ENCODE data around the gene SREBF1. TPM values are rescaled to one million over a fixed set of nuclear protein-coding genes. Genes with fewer than 3 reads are reported as not detected.

Gene SREBF1
- total RNA-seq, 5 donors from 2014 or later (not counting 1 experiment from before 2014, with no cell fraction given): 24.6 to 279 (median 38.9) TPM

DNA sequence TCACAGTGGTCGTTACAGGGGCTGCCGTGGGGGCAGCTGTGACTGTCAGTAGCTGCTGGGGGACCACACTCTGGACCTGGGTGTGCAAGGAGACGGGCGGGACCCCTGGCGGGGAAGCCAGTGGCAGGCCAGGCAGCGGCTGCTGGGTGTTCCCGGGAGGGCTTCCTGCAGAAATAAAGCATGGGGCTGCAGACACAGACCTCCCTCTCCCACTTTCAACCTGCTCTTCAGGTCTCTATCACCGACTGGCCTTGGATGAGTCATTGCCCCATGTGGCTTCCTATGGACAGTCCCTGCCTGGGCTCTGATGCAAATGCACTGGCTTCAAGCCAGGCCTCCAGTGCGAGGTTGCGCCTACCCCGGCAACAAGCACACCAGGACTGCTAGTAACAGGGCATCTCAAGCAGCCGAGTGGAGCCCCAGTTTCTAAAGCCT lies 17.2 kb downstream of the SREBF1 start:
- Mint-ChIP-seq H3K36me3 (peaks cover 16% of the 10 kb centered on the region), H3K9me3 (no peaks in the 10 kb centered on the region), H3K4me1 (peaks cover 44 to 59% (median 52%) of the 10 kb centered on the region in 3 donors), H3K27ac (peak overlapping the region; percentile 55 to 66), H3K4me3 (peak overlapping the region in 2 of 3 donors; percentile 37 to 76), H3K27me3 (no peaks in the 10 kb centered on the region)
- no peak overlapping the region for H3K27ac ChIP-seq (ENCODE audit: low read length)
- peaks cover 23 to 47% of the 10 kb centered on the region in 2 donors for H3K36me3 ChIP-seq (ENCODE audit: control insufficient read depth in 2 of 2, extremely low read depth in 1 of 2, insufficient read depth in 1 of 2, low read length in 1 of 2)
- no peak overlapping the region for H3K4me3 ChIP-seq (ENCODE audit: control insufficient read depth in 1 of 2, extremely low read depth in 1 of 2, low read length in 1 of 2)
- ChIA-PET CTCF (no interaction called here), POLR2A (interaction anchor here (0.6 to 1.4 kb wide), 2 partner anchors 14 to 17 kb away, joined by 3 to 7 read pairs; partner anchors contain the start of gene SREBF1 (in 1 of the 2))
- no peaks in the 10 kb centered on the region for H3K9me3 ChIP-seq
- ATAC-seq (replicated peaks in 1 of 4) (peak in 1 of 4 experiments; percentile 7), DNase-seq (peak in 20 of 35 experiments; percentile 16 to 70 (median 29))
- no peaks in the 10 kb centered on the region for H3K27me3 ChIP-seq (replicated peaks in 1 of 2; ENCODE audit: control insufficient read depth in 2 of 2, extremely low read depth in 1 of 2, insufficient read depth in 2 of 2, low read length in 1 of 2)
- WGBS (ENCODE audit: insufficient coverage): 69% methylated on average over 12 of the region's 12 CpGs
- H3K4me1 ChIP-seq (ENCODE audit: control insufficient read depth in 1 of 2, extremely low read depth in 1 of 2, insufficient read depth in 2 of 2, low read length in 2 of 2): peaks cover 30 to 68% of the 10 kb centered on the region in 2 experiments

DNA sequence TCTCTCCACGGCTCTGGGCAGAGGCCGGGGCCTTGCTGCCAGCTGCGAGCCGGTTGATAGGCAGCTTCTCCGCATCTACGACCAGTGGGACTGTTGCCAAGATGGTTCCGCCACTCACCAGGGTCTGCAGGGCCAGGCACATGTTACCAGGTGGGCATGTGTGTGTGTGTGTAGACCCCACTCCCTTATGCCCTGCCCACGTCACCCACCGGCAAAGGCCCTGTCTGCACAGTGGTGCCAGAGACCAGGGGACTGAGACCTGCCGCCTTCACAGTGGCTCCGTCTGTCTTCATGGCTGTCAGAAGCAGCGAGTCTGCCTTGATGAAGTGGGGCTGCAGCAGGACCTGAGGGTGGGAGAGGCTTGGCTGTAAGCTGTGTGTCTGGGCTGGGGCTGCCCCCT lies 17.7 kb downstream of the SREBF1 start:
- Histone ChIP-seq H3K4me3 (ENCODE audit: control insufficient read depth in 1 of 2, extremely low read depth in 1 of 2, low read length in 1 of 2) (no peak overlapping the region), H3K36me3 (ENCODE audit: control insufficient read depth in 2 of 2, extremely low read depth in 1 of 2, insufficient read depth in 1 of 2, low read length in 1 of 2) (peaks cover 26 to 52% of the 10 kb centered on the region in 2 donors), H3K9me3 (no peaks in the 10 kb centered on the region), H3K4me1 (ENCODE audit: control insufficient read depth in 1 of 2, extremely low read depth in 1 of 2, insufficient read depth in 2 of 2, low read length in 2 of 2) (peaks cover 26 to 63% of the 10 kb centered on the region in 2 experiments), H3K27ac (ENCODE audit: low read length) (no peak overlapping the region), H3K27me3 (replicated peaks in 1 of 2; ENCODE audit: control insufficient read depth in 2 of 2, extremely low read depth in 1 of 2, insufficient read depth in 2 of 2, low read length in 1 of 2) (no peaks in the 10 kb centered on the region)
- Mint-ChIP-seq H3K36me3 (peaks cover 16% of the 10 kb centered on the region), H3K4me1 (peaks cover 40 to 54% (median 47%) of the 10 kb centered on the region in 3 donors), H3K27ac (peak overlapping the region in 1 of 2 donors; percentile 66), H3K4me3 (peak overlapping the region in 1 of 3 donors; percentile 76), H3K9me3 (no peaks in the 10 kb centered on the region), H3K27me3 (no peaks in the 10 kb centered on the region)
- DNase-seq (no peak), ATAC-seq (replicated peaks in 1 of 4) (no peak)
- ChIA-PET CTCF (no interaction called here), POLR2A (interaction anchor here in 1 of 2 donors (0.6 kb wide), 1 partner anchor 53 kb away, joined by 3 read pairs; no protein-coding TSS in a partner anchor)
- WGBS (ENCODE audit: insufficient coverage): 97% methylated on average over 6 of the region's 12 CpGs

DNA sequence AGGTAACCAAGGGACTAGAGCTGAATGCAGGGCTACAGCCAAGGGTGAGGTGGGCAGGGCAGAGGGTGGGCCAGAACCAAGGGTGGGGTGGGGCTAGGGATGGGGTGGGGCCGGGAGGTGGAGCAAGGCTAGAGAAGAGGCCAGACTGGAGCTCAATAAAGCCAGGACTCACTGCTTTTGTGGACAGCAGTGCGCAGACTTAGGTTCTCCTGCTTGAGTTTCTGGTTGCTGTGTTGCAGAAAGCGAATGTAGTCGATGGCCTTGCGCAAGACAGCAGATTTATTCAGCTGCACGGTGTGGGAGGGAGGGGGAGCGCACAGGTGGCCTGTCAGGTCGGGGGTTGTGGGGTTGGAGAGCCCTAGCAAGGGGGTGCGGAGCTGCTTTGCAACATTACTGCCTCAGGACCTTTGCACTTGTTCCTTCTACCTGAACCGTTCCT lies 18.7 kb downstream of the SREBF1 start:
- DNase-seq (no peak), ATAC-seq (replicated peaks in 1 of 4) (no peak)
- Mint-ChIP-seq H3K9me3 (no peaks in the 10 kb centered on the region), H3K36me3 (peaks cover 16% of the 10 kb centered on the region), H3K4me1 (peaks cover 35 to 48% (median 40%) of the 10 kb centered on the region in 3 donors), H3K4me3 (peak overlapping the region in 1 of 3 donors; percentile 76), H3K27me3 (no peaks in the 10 kb centered on the region), H3K27ac (no peak overlapping the region)
- no peaks in the 10 kb centered on the region for H3K9me3 ChIP-seq
- peaks cover 23 to 55% of the 10 kb centered on the region in 2 experiments for H3K4me1 ChIP-seq (ENCODE audit: control insufficient read depth in 1 of 2, extremely low read depth in 1 of 2, insufficient read depth in 2 of 2, low read length in 2 of 2)
- H3K27me3 ChIP-seq (replicated peaks in 1 of 2; ENCODE audit: control insufficient read depth in 2 of 2, extremely low read depth in 1 of 2, insufficient read depth in 2 of 2, low read length in 1 of 2): no peaks in the 10 kb centered on the region
- H3K27ac ChIP-seq (ENCODE audit: low read length): no peak overlapping the region
- no peak overlapping the region for H3K4me3 ChIP-seq (ENCODE audit: control insufficient read depth in 1 of 2, extremely low read depth in 1 of 2, low read length in 1 of 2)
- H3K36me3 ChIP-seq (ENCODE audit: control insufficient read depth in 2 of 2, extremely low read depth in 1 of 2, insufficient read depth in 1 of 2, low read length in 1 of 2): peaks cover 26 to 57% of the 10 kb centered on the region in 2 donors
- POLR2A ChIA-PET: interaction anchor here in 1 of 2 donors (0.6 kb wide), 1 partner anchor 39 kb away, joined by 6 read pairs; no protein-coding TSS in a partner anchor
- CTCF ChIA-PET: no interaction called here
- WGBS (ENCODE audit: insufficient coverage): 87% methylated on average over 6 of the region's 10 CpGs

DNA sequence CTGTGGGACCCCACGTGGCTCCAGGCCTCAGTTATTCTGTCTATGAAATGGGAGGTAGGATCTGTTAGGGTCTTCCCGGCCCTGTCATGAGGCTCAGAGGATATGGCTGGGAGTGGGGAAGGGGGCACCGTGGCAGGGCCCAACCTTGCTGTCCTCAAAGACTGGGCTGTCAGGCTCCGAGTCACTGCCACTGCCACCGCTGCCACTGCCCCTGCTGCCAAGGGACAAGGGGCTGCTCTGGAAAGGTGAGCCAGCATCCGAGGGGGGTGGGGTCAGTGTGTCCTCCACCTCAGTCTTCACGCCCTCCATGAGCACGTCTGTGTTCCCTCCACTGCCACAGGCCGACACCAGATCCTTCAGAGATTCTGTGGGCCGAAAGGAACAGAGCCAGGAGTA lies 19.2 kb downstream of the SREBF1 start:
- CTCF ChIA-PET: no interaction called here
- H3K27ac Mint-ChIP-seq: no peak overlapping the region
- H3K9me3 Mint-ChIP-seq: no peaks in the 10 kb centered on the region

DNA sequence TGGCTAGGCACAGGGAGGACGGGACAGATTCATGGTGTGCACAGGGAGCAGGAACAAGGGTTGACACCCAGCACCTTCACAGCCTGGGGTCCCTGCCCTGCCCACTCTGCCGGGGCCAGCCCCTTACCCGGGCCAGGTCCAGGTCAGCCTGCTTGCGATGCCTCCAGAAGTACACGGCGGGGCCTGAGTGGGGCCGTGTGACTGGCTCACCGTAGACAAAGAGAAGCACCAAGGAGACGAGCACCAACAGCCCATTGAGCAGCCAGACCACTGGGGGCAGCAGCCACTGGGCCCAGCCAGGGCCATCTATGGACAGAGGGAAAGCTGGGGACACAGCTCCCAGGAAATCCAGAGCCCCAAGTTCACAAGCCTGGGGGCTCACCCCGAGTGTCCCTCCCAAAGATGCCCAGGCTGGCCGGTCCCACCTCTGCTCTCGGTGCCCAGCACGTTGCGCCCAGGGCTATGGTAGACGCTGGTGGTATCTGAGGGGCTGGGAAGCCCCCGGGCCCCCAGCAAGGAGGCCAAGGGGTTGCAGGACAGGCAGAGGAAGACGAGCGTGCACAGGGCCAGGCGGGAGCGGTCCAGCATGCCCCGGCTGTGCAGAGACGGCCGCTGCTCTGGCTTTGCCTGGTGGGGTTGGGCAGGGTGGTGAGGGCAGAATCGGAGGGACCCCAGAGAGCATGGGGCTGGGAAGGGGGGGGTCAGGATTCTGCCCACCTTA lies 19.8 kb downstream of the SREBF1 start:
- Histone ChIP-seq H3K27ac (ENCODE audit: low read length) (no peak overlapping the region), H3K9me3 (no peaks in the 10 kb centered on the region), H3K4me3 (ENCODE audit: control insufficient read depth in 1 of 2, extremely low read depth in 1 of 2, low read length in 1 of 2) (no peak overlapping the region), H3K4me1 (ENCODE audit: control insufficient read depth in 1 of 2, extremely low read depth in 1 of 2, insufficient read depth in 2 of 2, low read length in 2 of 2) (peaks cover 14 to 53% of the 10 kb centered on the region in 2 experiments), H3K27me3 (replicated peaks in 1 of 2; ENCODE audit: control insufficient read depth in 2 of 2, extremely low read depth in 1 of 2, insufficient read depth in 2 of 2, low read length in 1 of 2) (no peaks in the 10 kb centered on the region), H3K36me3 (ENCODE audit: control insufficient read depth in 2 of 2, extremely low read depth in 1 of 2, insufficient read depth in 1 of 2, low read length in 1 of 2) (peaks cover 26 to 61% of the 10 kb centered on the region in 2 donors)
- CTCF ChIA-PET: no interaction called here
- H3K9me3 Mint-ChIP-seq: no peaks in the 10 kb centered on the region
- WGBS (ENCODE audit: insufficient coverage): 98% methylated on average over 23 of the region's 24 CpGs
- peaks cover 28 to 38% (median 33%) of the 10 kb centered on the region in 3 donors for H3K4me1 Mint-ChIP-seq
- POLR2A ChIA-PET: no interaction called here
- no peak for DNase-seq
- no peak for ATAC-seq (replicated peaks in 1 of 4)
- H3K27me3 Mint-ChIP-seq: no peaks in the 10 kb centered on the region
- H3K4me3 Mint-ChIP-seq: no peak overlapping the region
- H3K36me3 Mint-ChIP-seq: peaks cover 16% of the 10 kb centered on the region
- H3K27ac Mint-ChIP-seq: no peak overlapping the region

More for the DNA sequence above, 19.2 kb downstream of the SREBF1 start:
- Histone ChIP-seq H3K4me1 (ENCODE audit: control insufficient read depth in 1 of 2, extremely low read depth in 1 of 2, insufficient read depth in 2 of 2, low read length in 2 of 2) (peaks cover 18 to 53% of the 10 kb centered on the region in 2 experiments), H3K27ac (ENCODE audit: low read length) (no peak overlapping the region), H3K27me3 (replicated peaks in 1 of 2; ENCODE audit: control insufficient read depth in 2 of 2, extremely low read depth in 1 of 2, insufficient read depth in 2 of 2, low read length in 1 of 2) (no peaks in the 10 kb centered on the region), H3K9me3 (no peaks in the 10 kb centered on the region), H3K36me3 (ENCODE audit: control insufficient read depth in 2 of 2, extremely low read depth in 1 of 2, insufficient read depth in 1 of 2, low read length in 1 of 2) (peaks cover 26 to 61% of the 10 kb centered on the region in 2 donors), H3K4me3 (ENCODE audit: control insufficient read depth in 1 of 2, extremely low read depth in 1 of 2, low read length in 1 of 2) (no peak overlapping the region)
- Mint-ChIP-seq H3K4me3 (no peak overlapping the region), H3K4me1 (peaks cover 29 to 44% (median 35%) of the 10 kb centered on the region in 3 donors), H3K27me3 (no peaks in the 10 kb centered on the region), H3K36me3 (peaks cover 16% of the 10 kb centered on the region)
- no peak for ATAC-seq (replicated peaks in 1 of 4)
- WGBS (ENCODE audit: insufficient coverage): 99% methylated on average over 9 of the region's 10 CpGs
- DNase-seq: no peak
- POLR2A ChIA-PET: interaction anchor here in 1 of 2 donors (0.6 kb wide), 1 partner anchor 40 kb away, joined by 6 read pairs; no protein-coding TSS in a partner anchor

DNA sequence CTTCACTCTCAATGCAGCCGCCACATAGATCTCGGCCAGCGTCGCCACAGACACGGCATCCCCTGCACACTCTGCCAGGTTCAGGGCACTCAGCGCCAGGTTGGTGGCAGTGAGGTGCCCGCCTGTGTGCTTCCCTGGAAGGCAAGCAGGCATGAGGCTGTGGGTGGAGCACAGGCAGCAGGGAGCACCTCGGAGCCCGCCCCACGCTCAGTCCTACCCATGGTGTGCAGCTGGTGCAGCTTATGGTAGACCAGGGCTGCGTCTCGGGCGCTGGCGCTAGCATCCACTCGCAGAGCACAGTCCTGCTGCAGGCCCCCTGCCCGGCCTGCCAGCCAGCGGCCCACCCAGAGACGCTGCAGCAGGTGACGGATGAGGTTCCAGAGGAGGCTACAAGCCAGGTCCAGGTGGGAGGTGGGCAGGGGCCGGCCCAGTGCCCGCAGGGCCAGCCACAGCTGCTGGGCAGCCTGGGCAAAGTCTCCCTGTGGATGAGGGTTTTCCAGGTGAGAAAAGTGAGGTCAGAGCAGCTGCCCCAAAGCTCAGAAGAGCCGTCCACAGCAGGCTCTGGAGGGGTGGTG lies 20.5 kb downstream of the SREBF1 start:
- no peak for DNase-seq
- H3K27ac Mint-ChIP-seq: no peak overlapping the region
- WGBS (ENCODE audit: insufficient coverage): 95% methylated on average over 21 of the region's 22 CpGs
- ChIA-PET CTCF (no interaction called here), POLR2A (no interaction called here)
- H3K4me3 Mint-ChIP-seq: no peak overlapping the region
- Histone ChIP-seq H3K27me3 (replicated peaks in 1 of 2; ENCODE audit: control insufficient read depth in 2 of 2, extremely low read depth in 1 of 2, insufficient read depth in 2 of 2, low read length in 1 of 2) (no peaks in the 10 kb centered on the region), H3K4me3 (ENCODE audit: control insufficient read depth in 1 of 2, extremely low read depth in 1 of 2, low read length in 1 of 2) (no peak overlapping the region), H3K9me3 (no peaks in the 10 kb centered on the region), H3K4me1 (ENCODE audit: control insufficient read depth in 1 of 2, extremely low read depth in 1 of 2, insufficient read depth in 2 of 2, low read length in 2 of 2) (peaks cover 9 to 53% of the 10 kb centered on the region in 2 experiments), H3K36me3 (ENCODE audit: control insufficient read depth in 2 of 2, extremely low read depth in 1 of 2, insufficient read depth in 1 of 2, low read length in 1 of 2) (peaks cover 24 to 64% of the 10 kb centered on the region in 2 donors), H3K27ac (ENCODE audit: low read length) (no peak overlapping the region)
- peaks cover 16% of the 10 kb centered on the region for H3K36me3 Mint-ChIP-seq
- H3K27me3 Mint-ChIP-seq: no peaks in the 10 kb centered on the region
- H3K4me1 Mint-ChIP-seq: peaks cover 28 to 35% (median 31%) of the 10 kb centered on the region in 3 donors
- no peaks in the 10 kb centered on the region for H3K9me3 Mint-ChIP-seq
- no peak for ATAC-seq (replicated peaks in 1 of 4)

Data from T-cell (primary cell).